Upper lobe of left lung (tissue), 6 donors: ENCODE results near the gene LITAFD. TPM values are rescaled to one million over a fixed set of nuclear protein-coding genes. Genes with fewer than 3 reads are reported as not detected.

ENCODE experiments used
- ATAC-seq, 2 donors: fragments of 200-7000 bp; cut with Tn5 transposase; one replicate each; pipeline ENCODE4 v1.9.1; 2022; ENCODE audit warnings: mild to moderate bottlenecking in 2 of 2, moderate library complexity in 2 of 2; ENCODE audit not compliant: low FRiP score in 2 of 2
- DNase-seq, 2 donors: peaks; one replicate each; pipeline ENCODE4 v3.0.0-alpha.2; 2019 to 2020
- H3K27ac ChIP-seq, 4 donors: fragments of 200-600 bp; sonication (generic); one replicate each; pipeline ENCODE4 v1.5.1; 2016 to 2019
- H3K27me3 ChIP-seq, 4 donors: fragments of 200-600 bp; sonication (generic); one replicate each; pipeline ENCODE4 v1.5.1; 2017 to 2019
- H3K36me3 ChIP-seq, 4 donors: fragments of 200-600 bp; sonication (generic); one replicate each; pipeline ENCODE4 v1.5.1; 2016 to 2019
- H3K4me1 ChIP-seq, 4 donors: fragments of 200-600 bp; sonication (generic); one replicate each; pipeline ENCODE4 v1.5.1; 2018 to 2019
- H3K4me3 ChIP-seq, 4 donors: fragments of 200-600 bp; sonication (generic); one replicate each; pipeline ENCODE4 v1.5.1; 2017 to 2019; ENCODE audit warnings: mild to moderate bottlenecking in 2 of 4, moderate library complexity in 1 of 4
- H3K9me3 ChIP-seq, 4 donors: fragments of 200-600 bp; sonication (generic); one replicate each; pipeline ENCODE4 v1.5.1; 2018 to 2019
- EP300 ChIP-seq, 4 donors: sonication (generic); formaldehyde crosslinking; IDR thresholded peaks; one replicate each; pipeline ENCODE4 v1.5.1; 2017; ENCODE audit warnings: antibody characterized with exemption in 4 of 4, control low read depth in 2 of 4
- POLR2A ChIP-seq, 4 donors: fragments of 450-650 bp; IDR thresholded peaks; one replicate each; pipeline ENCODE4 v1.5.1; 2016 to 2017; ENCODE audit warnings: antibody characterized with exemption in 4 of 4, mild to moderate bottlenecking in 2 of 4
- POLR2AphosphoS5 ChIP-seq, 2 donors: sonication (generic); formaldehyde crosslinking; IDR thresholded peaks; one replicate each; pipeline ENCODE4 v1.5.1; 2017; ENCODE audit warnings: antibody characterized with exemption in 2 of 2
- WGBS, 2 donors: methylation state at CpG; one replicate each; pipeline ENCODE4 v1.1.5; 2017 to 2018; 5-methylcytosine and 5-hydroxymethylcytosine counted together
- total RNA-seq, 6 donors: library from RNA; depleted of rRNA in 4 of 6; stranded (reverse); fragments of >200 nt in 4 of 6; gene quantifications; one replicate each; pipeline versions ENCODE4 v1.1.0 to v1.2.1, GENCODE V29; 2016 to 2021
- TF ChIP-seq, protein P1 (sequence below), 6 experiments: fragments of 450-650 bp in 4 of 6; fragments of 200-600 bp in 2 of 6; sonication (generic) in 2 of 6; IDR thresholded peaks; one replicate each; pipeline ENCODE4 v1.5.1; 2016 to 2019; ENCODE audit warnings: antibody characterized with exemption in 6 of 6
- donor health status: DM: no; HTN: no; CAD: no; lungs with moderate emphysema.
- donor health status: DM: no; HTN: yes; CAD: no; lungs with severe emphysema.

LITAFD gene
- total RNA-seq, 6 donors from 2014 or later, result not detected

- no peaks in the 10 kb centered on the region for H3K9me3 ChIP-seq
- WGBS, 2 donors, result 86 to 88% methylated on average over 6 to 8 of the region's 8 CpGs
- no peaks in the 10 kb centered on the region for H3K27me3 ChIP-seq
- no peak overlapping the region for H3K4me3 ChIP-seq
- H3K36me3 ChIP-seq, result no peaks in the 10 kb centered on the region
- TF ChIP-seq POLR2A (IDR thresholded peaks at IDR 0.05) (no peak), EP300 (IDR thresholded peaks at IDR 0.05) (no peak), POLR2AphosphoS5 (IDR thresholded peaks at IDR 0.05) (no peak)
- TF ChIP-seq, protein P1, sequence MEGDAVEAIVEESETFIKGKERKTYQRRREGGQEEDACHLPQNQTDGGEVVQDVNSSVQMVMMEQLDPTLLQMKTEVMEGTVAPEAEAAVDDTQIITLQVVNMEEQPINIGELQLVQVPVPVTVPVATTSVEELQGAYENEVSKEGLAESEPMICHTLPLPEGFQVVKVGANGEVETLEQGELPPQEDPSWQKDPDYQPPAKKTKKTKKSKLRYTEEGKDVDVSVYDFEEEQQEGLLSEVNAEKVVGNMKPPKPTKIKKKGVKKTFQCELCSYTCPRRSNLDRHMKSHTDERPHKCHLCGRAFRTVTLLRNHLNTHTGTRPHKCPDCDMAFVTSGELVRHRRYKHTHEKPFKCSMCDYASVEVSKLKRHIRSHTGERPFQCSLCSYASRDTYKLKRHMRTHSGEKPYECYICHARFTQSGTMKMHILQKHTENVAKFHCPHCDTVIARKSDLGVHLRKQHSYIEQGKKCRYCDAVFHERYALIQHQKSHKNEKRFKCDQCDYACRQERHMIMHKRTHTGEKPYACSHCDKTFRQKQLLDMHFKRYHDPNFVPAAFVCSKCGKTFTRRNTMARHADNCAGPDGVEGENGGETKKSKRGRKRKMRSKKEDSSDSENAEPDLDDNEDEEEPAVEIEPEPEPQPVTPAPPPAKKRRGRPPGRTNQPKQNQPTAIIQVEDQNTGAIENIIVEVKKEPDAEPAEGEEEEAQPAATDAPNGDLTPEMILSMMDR (IDR thresholded peaks at IDR 0.05), result no peak
- ATAC-seq (no peak), DNase-seq (no peak)
- H3K27ac ChIP-seq, result no peak overlapping the region
- peaks cover 4 to 15% (median 13%) of the 10 kb centered on the region in 4 donors for H3K4me1 ChIP-seq
These were observed 1.2 kb upstream of the LITAFD start for GRCh38 chr16:8880839-8881510.

DNA sequence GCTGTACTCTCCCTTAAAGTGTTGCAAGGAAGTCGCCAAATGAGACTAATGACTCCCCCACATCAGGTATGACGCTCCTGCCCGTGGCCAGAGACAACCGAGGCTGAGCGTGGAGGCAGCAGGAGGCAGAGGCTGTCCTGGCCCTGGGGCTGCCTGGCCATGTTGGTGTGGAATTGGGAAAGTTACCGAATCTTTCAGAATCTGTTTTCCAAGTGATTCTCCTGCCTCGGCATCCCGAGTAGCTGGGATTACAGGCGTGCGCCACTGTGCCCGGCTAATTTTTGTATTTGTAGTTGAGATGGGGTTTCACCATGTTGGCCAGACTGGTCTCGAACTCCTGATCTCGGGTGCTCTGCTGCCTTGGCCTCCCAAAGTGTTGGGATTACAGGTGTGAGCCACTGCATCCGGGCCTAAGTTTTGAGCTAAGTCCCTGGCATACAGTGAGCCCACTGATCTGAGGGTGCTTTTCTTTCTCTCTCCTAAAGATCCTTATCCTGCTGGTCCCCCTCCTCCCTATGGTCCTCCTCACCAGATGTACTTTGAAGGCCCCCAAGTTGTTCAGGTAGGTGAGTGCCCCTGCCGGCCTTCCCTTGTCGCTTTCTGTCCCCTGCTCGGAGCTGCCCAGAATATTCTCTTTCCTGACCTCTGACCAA, 700 bp downstream of the LITAFD start:
- Histone ChIP-seq H3K27ac (no peak overlapping the region), H3K9me3 (no peaks in the 10 kb centered on the region), H3K4me1 (peaks cover 10 to 19% (median 18%) of the 10 kb centered on the region in 4 donors), H3K4me3 (no peak overlapping the region), H3K36me3 (no peaks in the 10 kb centered on the region), H3K27me3 (no peaks in the 10 kb centered on the region)
- TF ChIP-seq POLR2AphosphoS5 (IDR thresholded peaks at IDR 0.05), result no peak
- TF ChIP-seq POLR2A (IDR thresholded peaks at IDR 0.05), result no peak
- TF ChIP-seq EP300 (IDR thresholded peaks at IDR 0.05), result no peak
- TF ChIP-seq, protein P1 (IDR thresholded peaks at IDR 0.05), result no peak
- ATAC-seq (no peak), DNase-seq (no peak)
- WGBS, 2 donors, result 84 to 88% methylated on average over 14 to 17 of the region's 17 CpGs

GRCh38 chr16:8885674-8886592, 3.8 kb downstream of the LITAFD start:
- Histone ChIP-seq H3K4me1 (peaks cover 7 to 13% (median 9%) of the 10 kb centered on the region in 4 donors), H3K27ac (no peak overlapping the region), H3K4me3 (no peak overlapping the region), H3K36me3 (peaks cover 0 to 18% (median 8%) of the 10 kb centered on the region in 4 donors), H3K9me3 (no peaks in the 10 kb centered on the region), H3K27me3 (no peaks in the 10 kb centered on the region)
- ATAC-seq (peak; percentile 2 to 4), DNase-seq (no peak)
- WGBS, 2 donors, result 12 to 20% methylated on average over 18 to 19 of the region's 20 CpGs
- no peak for TF ChIP-seq POLR2A (IDR thresholded peaks at IDR 0.05)
- TF ChIP-seq POLR2AphosphoS5 (IDR thresholded peaks at IDR 0.05), result no peak

GRCh38 chr16:8886593-8887430, 4.7 kb downstream of the LITAFD start:
- WGBS, 2 donors, result 69 to 71% methylated on average over 19 of the region's 19 CpGs
- no peak overlapping the region for H3K4me3 ChIP-seq
- no peaks in the 10 kb centered on the region for H3K27me3 ChIP-seq
- peaks cover 7 to 13% (median 9%) of the 10 kb centered on the region in 4 donors for H3K4me1 ChIP-seq
- DNase-seq, result no peak
- ATAC-seq, result no peak
- peaks cover 0 to 27% (median 13%) of the 10 kb centered on the region in 4 donors for H3K36me3 ChIP-seq
- no peak overlapping the region for H3K27ac ChIP-seq
- no peaks in the 10 kb centered on the region for H3K9me3 ChIP-seq
- TF ChIP-seq EP300 (IDR thresholded peaks at IDR 0.05), result no peak
- TF ChIP-seq, protein P1 (IDR thresholded peaks at IDR 0.05), result no peak
- no peak for TF ChIP-seq POLR2AphosphoS5 (IDR thresholded peaks at IDR 0.05)
- TF ChIP-seq POLR2A (IDR thresholded peaks at IDR 0.05), result no peak
